Thyroid gland (tissue), 4 donors: ENCODE results near the gene CTAG1A.
"Not testable (repeated sequence)": the region's sequence is repeated elsewhere in the genome, so short reads cannot be mapped to it uniquely, and the experiment has no call there.

Source experiments
- POLR2A ChIP-seq, 2 donors: fragments of 450-650 bp; IDR thresholded peaks; one replicate each; pipeline ENCODE4 v1.6.1; 2017; ENCODE audit warnings: antibody characterized with exemption in 2 of 2, mild to moderate bottlenecking in 2 of 2, moderate library complexity in 1 of 2
- TF ChIP-seq, protein P1 (sequence below), 6 experiments: fragments of 200-600 bp in 3 of 6; fragments of 450-650 bp in 3 of 6; sonication (generic) in 3 of 6; IDR thresholded peaks; one replicate each; pipeline ENCODE4 v1.5.1; 2016 to 2019; ENCODE audit warnings: antibody characterized with exemption in 6 of 6, mild to moderate bottlenecking in 2 of 6, inconsistent platforms in 1 of 6, moderate library complexity in 1 of 6

DNA sequence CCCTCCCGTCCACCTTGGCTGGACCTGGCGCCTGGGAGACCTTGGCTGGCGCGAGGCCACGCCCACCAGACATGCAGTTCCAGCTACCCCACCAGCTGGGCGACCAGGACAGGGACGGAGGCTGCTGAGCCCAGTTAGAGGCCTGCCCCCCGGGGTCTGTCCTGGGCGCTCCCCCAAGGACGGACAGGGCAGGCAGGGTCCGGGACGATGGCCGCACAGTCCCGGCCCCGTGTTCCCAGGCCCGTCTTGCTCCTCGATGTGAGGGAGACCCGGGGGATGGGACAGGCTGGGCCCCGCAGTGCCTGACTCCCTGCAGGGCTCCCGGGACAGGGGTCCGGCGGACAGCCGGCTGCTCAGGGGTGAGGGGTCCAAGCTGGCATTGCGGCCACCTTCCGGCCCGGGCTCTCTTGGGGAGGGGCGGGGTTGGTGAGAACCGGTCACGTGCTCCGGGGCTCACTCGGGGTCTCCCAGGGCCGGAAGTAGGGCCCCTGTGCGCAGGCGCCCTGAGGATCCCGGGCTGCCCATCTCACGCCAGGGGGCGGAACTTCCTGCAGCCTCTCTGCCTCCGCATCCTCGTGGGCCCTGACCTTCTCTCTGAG, at the start of gene CTAG1A:
- TF ChIP-seq POLR2A (IDR thresholded peaks at IDR 0.05) = not testable (repeated sequence)
- TF ChIP-seq, protein P1, sequence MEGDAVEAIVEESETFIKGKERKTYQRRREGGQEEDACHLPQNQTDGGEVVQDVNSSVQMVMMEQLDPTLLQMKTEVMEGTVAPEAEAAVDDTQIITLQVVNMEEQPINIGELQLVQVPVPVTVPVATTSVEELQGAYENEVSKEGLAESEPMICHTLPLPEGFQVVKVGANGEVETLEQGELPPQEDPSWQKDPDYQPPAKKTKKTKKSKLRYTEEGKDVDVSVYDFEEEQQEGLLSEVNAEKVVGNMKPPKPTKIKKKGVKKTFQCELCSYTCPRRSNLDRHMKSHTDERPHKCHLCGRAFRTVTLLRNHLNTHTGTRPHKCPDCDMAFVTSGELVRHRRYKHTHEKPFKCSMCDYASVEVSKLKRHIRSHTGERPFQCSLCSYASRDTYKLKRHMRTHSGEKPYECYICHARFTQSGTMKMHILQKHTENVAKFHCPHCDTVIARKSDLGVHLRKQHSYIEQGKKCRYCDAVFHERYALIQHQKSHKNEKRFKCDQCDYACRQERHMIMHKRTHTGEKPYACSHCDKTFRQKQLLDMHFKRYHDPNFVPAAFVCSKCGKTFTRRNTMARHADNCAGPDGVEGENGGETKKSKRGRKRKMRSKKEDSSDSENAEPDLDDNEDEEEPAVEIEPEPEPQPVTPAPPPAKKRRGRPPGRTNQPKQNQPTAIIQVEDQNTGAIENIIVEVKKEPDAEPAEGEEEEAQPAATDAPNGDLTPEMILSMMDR (IDR thresholded peaks at IDR 0.05) = not testable (repeated sequence)
